Fibroblast of lung (primary cell): Measurements from ENCODE around the gene KDM2A. TPM values are rescaled to one million over a fixed set of nuclear protein-coding genes. Genes with fewer than 3 reads are reported as not detected.

Experiments
- DNase-seq, 2 donors: peaks; one replicate each; pipeline versions ENCODE4 v3.0.0 to v3.0.0-alpha.2; 2010; ENCODE audit warnings: low read depth in 2 of 2
- H2AFZ ChIP-seq: 2 replicates; pipeline ENCODE4 v1.5.1; 2012; ENCODE audit warnings: low read length, control low read depth, inconsistent platforms
- H3K27ac ChIP-seq: 2 replicates; pipeline ENCODE4 v1.5.1; 2011; ENCODE audit warnings: low read length, control low read depth; ENCODE audit not compliant: insufficient read depth
- H3K27me3 ChIP-seq: 2 replicates; pipeline ENCODE4 v1.5.1; 2011; ENCODE audit warnings: mild to moderate bottlenecking, low read length; ENCODE audit not compliant: control insufficient read depth, insufficient read depth
- H3K36me3 ChIP-seq: 2 replicates; pipeline ENCODE4 v1.5.1; 2011; ENCODE audit warnings: low read length; ENCODE audit not compliant: control insufficient read depth, insufficient read depth
- H3K4me1 ChIP-seq: 2 replicates; pipeline ENCODE4 v1.5.1; 2011; ENCODE audit warnings: low read length; ENCODE audit not compliant: control insufficient read depth, insufficient read depth; ENCODE audit errors: extremely low read depth
- H3K4me2 ChIP-seq: 2 replicates; pipeline ENCODE4 v1.5.1; 2011; ENCODE audit warnings: low read length, control low read depth; ENCODE audit not compliant: insufficient read depth; ENCODE audit errors: extremely low read depth
- H3K4me3 ChIP-seq, 4 experiments: fragments of 200-600 bp in 1 of 4; sonication (generic) in 1 of 4; replicated peaks in 1 of 4; 2 replicates each; pipeline ENCODE4 v1.5.1; 2011 to 2016; ENCODE audit warnings: low read length in 4 of 4, low read depth in 3 of 4, mild to moderate bottlenecking in 3 of 4, control low read depth in 2 of 4, inconsistent platforms in 1 of 4, mixed read lengths in 1 of 4; ENCODE audit not compliant: insufficient read depth in 1 of 4; ENCODE audit errors: control extremely low read depth in 1 of 4
- H3K79me2 ChIP-seq: 2 replicates; pipeline ENCODE4 v1.5.1; 2012; ENCODE audit warnings: mild to moderate bottlenecking, low read length, inconsistent platforms; ENCODE audit not compliant: control insufficient read depth, insufficient read depth
- H3K9ac ChIP-seq: 2 replicates; pipeline ENCODE4 v1.5.1; 2011; ENCODE audit warnings: mild to moderate bottlenecking, low read length, control low read depth; ENCODE audit not compliant: insufficient read depth
- H3K9me3 ChIP-seq: 2 replicates; pipeline ENCODE4 v1.5.1; 2012; ENCODE audit warnings: low read depth, low read length; ENCODE audit not compliant: control insufficient read depth, insufficient read depth
- H4K20me1 ChIP-seq: 2 replicates; pipeline ENCODE4 v1.5.1; 2011; ENCODE audit warnings: low read length; ENCODE audit not compliant: control insufficient read depth, insufficient read depth; ENCODE audit errors: extremely low read depth
- CTCF ChIP-seq, 2 donors: IDR thresholded peaks in 1 of 2; conservative IDR thresholded peaks in 1 of 2; 1 replicate in 1 of 2; 2 replicates in 1 of 2; pipeline ENCODE4 v1.5.1; 2011 to 2012; ENCODE audit warnings: low read length in 2 of 2, control low read depth in 1 of 2, inconsistent platforms in 1 of 2, low read depth in 1 of 2, mild to moderate bottlenecking in 1 of 2
- EZH2 ChIP-seq: IDR thresholded peaks from 2 replicates; pipeline ENCODE4 v1.5.1; 2012; ENCODE audit warnings: low read length, control low read depth, mild to moderate bottlenecking; ENCODE audit errors: missing control alignments
- polyA plus RNA-seq, 2 donors: library from polyadenylated mRNA; depleted of rRNA in 1 of 2; stranded (reverse) in 1 of 2; unstranded in 1 of 2; fragments of >200 nt; gene quantifications; 2 replicates each; pipeline ENCODE4 v1.2.1, GENCODE V29; 2011 to 2012; ENCODE audit warnings: missing spikeins in 1 of 2
- total RNA-seq: library from RNA; depleted of rRNA; stranded (reverse); fragments of >200 nt; gene quantifications from 2 replicates; pipeline ENCODE4 v1.2.1, GENCODE V29; 2014

KDM2A gene
- total and polyA plus RNA-seq, 2 donors (not counting 1 experiment from before 2014, with no cell fraction given) = 36.4 to 42.6 TPM

DNA sequence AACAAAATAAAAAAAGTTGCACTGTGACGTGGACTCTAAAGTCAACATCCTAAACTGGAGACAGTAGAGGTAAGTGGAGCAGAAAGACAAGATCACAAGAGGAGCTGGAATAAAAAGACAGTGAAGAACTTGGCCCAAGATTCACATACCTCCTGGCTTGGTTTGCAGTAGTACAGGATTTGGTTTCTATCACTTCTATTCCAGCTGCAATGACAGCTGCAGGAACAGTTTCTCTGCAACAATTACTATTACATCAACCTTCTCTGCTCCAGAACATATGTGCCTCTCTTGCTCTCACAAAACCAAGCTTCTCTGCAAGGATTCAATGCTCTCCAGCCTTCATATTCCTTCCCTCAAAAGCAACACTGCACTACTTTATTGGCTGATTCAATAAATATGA lies 7.8 kb upstream of the KDM2A start:
- H4K20me1 ChIP-seq = no peaks in the 10 kb centered on the region
- no peak overlapping the region for H3K9ac ChIP-seq
- peak in 1 of 2 donors; percentile 64 for DNase-seq
- H3K4me3 ChIP-seq = no peak overlapping the region
- no peak overlapping the region for H2AFZ ChIP-seq
- TF ChIP-seq CTCF (conservative IDR thresholded peaks at IDR 0.05 in 1 of 2, IDR thresholded peaks at IDR 0.05 in 1 of 2; ENCODE audit: low read depth in 1 of 2, low read length in 2 of 2) (no peak), EZH2 (no peak)
- H3K27ac ChIP-seq = no peak overlapping the region
- no peaks in the 10 kb centered on the region for H3K27me3 ChIP-seq
- no peaks in the 10 kb centered on the region for H3K4me1 ChIP-seq
- H3K36me3 ChIP-seq = no peaks in the 10 kb centered on the region
- no peaks in the 10 kb centered on the region for H3K9me3 ChIP-seq
- H3K79me2 ChIP-seq = no peaks in the 10 kb centered on the region
- H3K4me2 ChIP-seq = no peak overlapping the region

- H3K4me1 ChIP-seq = peaks cover 2% of the 10 kb centered on the region
- DNase-seq = no peak
- no peak overlapping the region for H3K4me2 ChIP-seq
- no peak overlapping the region for H3K27ac ChIP-seq
- TF ChIP-seq EZH2 (no peak), CTCF (conservative IDR thresholded peaks at IDR 0.05 in 1 of 2, IDR thresholded peaks at IDR 0.05 in 1 of 2; ENCODE audit: low read depth in 1 of 2, low read length in 2 of 2) (no peak)
- H3K27me3 ChIP-seq = no peaks in the 10 kb centered on the region
- no peak overlapping the region for H2AFZ ChIP-seq
- H3K9ac ChIP-seq = no peak overlapping the region
- H3K79me2 ChIP-seq = no peaks in the 10 kb centered on the region
- H3K36me3 ChIP-seq = no peaks in the 10 kb centered on the region
- H3K4me3 ChIP-seq = no peak overlapping the region
- no peaks in the 10 kb centered on the region for H4K20me1 ChIP-seq
- H3K9me3 ChIP-seq = no peaks in the 10 kb centered on the region
Measured at GRCh38 chr11:67113231-67113721, 5.8 kb upstream of the KDM2A start.

GRCh38 chr11:67114275-67114896 lies 4.7 kb upstream of the KDM2A start:
- no peak for TF ChIP-seq EZH2
- TF ChIP-seq CTCF (conservative IDR thresholded peaks at IDR 0.05 in 1 of 2, IDR thresholded peaks at IDR 0.05 in 1 of 2; ENCODE audit: low read depth in 1 of 2, low read length in 2 of 2) = no peak
- no peak overlapping the region for H3K4me3 ChIP-seq
- no peak for DNase-seq

More at GRCh38 chr11:67114275-67114896, 4.7 kb upstream of the KDM2A start:
- Histone ChIP-seq H3K27ac (no peak overlapping the region), H3K9me3 (no peaks in the 10 kb centered on the region), H4K20me1 (no peaks in the 10 kb centered on the region), H3K4me1 (peaks cover 5% of the 10 kb centered on the region), H3K79me2 (peaks cover 2% of the 10 kb centered on the region), H3K27me3 (no peaks in the 10 kb centered on the region), H3K9ac (no peak overlapping the region), H3K36me3 (no peaks in the 10 kb centered on the region), H2AFZ (no peak overlapping the region), H3K4me2 (no peak overlapping the region)
